Measurements from ENCODE around the gene AHNAK. TPM values are rescaled to one million over a fixed set of nuclear protein-coding genes. Genes with fewer than 3 reads are reported as not detected.

The AHNAK gene
- total RNA-seq, 4 donors from 2014 or later: 227 to 400 (median 288) TPM

DNA sequence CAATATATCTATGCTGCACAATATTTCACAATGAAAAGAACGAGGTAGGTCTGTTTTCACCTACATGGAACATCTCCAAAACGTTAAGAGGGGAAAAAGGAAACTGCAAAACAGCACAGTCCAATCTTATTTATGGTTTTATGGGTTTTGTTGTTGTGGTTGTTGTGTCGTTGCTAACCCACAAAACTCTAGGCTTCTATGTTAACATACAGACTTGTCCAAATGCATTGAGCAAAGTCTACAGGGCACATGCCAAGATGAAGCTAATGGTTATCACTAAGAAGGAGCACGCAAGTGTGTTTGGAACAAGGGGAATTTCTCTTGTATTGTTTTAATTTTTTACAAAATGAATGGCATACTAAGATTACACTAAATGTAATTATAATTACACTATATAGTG lies 48.6 kb downstream of the AHNAK start:
- Histone ChIP-seq H3K4me1 (peaks cover 19 to 29% of the 10 kb centered on the region in 2 donors), H3K36me3 (no peaks in the 10 kb centered on the region), H3K27ac (no peak overlapping the region), H3K9me3 (no peaks in the 10 kb centered on the region), H3K27me3 (no peaks in the 10 kb centered on the region), H3K4me3 (replicated peaks in 1 of 3) (no peak overlapping the region)
- 84 to 85% methylated on average over 4 of the region's 4 CpGs for WGBS, 2 donors
- TF ChIP-seq POLR2A (IDR thresholded peaks at IDR 0.05) (no peak), CTCF (IDR thresholded peaks at IDR 0.05) (no peak)
- no peak for DNase-seq
- intact Hi-C loops (cut with DNase I): no loop called here

DNA sequence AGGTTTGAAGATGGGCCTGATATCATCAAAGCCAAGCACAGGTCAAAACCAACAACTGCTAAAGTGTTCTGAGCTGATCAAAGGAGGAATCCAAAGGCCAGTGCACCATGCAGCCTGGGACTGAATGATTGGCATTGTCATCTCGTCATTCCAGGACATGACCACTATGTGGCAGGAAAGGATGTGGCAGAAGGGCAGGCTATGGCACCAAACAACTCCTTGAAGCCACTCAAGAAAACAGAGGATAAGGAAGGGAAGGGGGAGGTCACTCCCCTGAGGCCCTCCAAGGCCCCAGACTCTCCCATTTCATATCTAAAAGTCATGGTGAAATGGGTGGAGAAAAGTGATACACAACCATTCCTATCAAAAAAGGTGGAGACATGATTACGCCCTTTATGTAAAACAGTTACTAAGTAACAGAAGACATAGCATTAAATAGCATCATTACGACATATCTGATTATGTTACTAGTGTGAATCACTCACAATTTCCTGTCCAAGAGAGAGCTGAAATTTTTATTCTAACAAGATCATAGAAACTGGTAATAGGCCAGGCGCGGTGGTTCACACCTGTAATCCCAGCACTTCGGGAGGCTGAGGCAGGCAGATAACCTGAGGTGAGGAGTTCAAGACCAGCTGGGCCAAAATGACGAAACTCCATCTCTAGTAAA lies 49.3 kb downstream of the AHNAK start:
- Histone ChIP-seq H3K4me3 (replicated peaks in 1 of 3) (no peak overlapping the region), H3K27ac (no peak overlapping the region), H3K9me3 (no peaks in the 10 kb centered on the region), H3K36me3 (no peaks in the 10 kb centered on the region), H3K27me3 (no peaks in the 10 kb centered on the region), H3K4me1 (peaks cover 13 to 23% of the 10 kb centered on the region in 2 donors)
- WGBS, 2 donors: 80 to 82% methylated on average over 7 of the region's 7 CpGs
- intact Hi-C loops (cut with DNase I): no loop called here
- no peak for TF ChIP-seq POLR2A (IDR thresholded peaks at IDR 0.05)
- TF ChIP-seq CTCF (IDR thresholded peaks at IDR 0.05): peak in 4 of 6 experiments; percentile 36 to 48 (median 42)
- DNase-seq: peak in 1 of 2 donors; percentile 21

DNA sequence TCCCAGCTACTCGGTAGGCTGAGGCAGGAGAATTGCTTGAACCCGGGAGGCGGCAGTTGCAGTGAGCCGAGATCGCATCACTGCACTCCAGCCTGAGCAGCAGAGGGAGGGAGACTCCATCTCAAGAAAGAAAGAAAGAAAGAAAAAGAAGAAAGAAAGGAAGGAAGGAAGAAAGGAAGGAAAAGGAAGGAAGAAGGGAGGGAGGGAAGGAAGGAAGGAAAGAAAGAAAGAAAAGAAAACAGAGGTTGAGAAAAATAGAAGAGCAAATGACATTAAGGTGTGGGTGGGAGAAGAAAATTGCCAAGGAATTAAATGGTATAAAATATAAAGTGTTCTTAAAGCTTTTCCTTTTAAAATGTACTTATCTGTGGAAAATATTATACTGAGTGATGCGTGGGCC lies 49.9 kb downstream of the AHNAK start:
- Histone ChIP-seq H3K4me3 (replicated peaks in 1 of 3) (no peak overlapping the region), H3K9me3 (no peaks in the 10 kb centered on the region), H3K27ac (no peak overlapping the region), H3K4me1 (peaks cover 7 to 17% of the 10 kb centered on the region in 2 donors), H3K27me3 (no peaks in the 10 kb centered on the region), H3K36me3 (no peaks in the 10 kb centered on the region)
- 92 to 95% methylated on average over 6 of the region's 6 CpGs for WGBS, 2 donors
- no peak for DNase-seq
- intact Hi-C loops (cut with DNase I): no loop called here
- no peak for TF ChIP-seq POLR2A (IDR thresholded peaks at IDR 0.05)
- TF ChIP-seq CTCF (IDR thresholded peaks at IDR 0.05): no peak

GRCh38 chr11:62494246-62494645 lies 52.4 kb downstream of the AHNAK start:
- Histone ChIP-seq H3K36me3 (no peaks in the 10 kb centered on the region), H3K9me3 (no peaks in the 10 kb centered on the region), H3K27me3 (no peaks in the 10 kb centered on the region), H3K4me1 (no peaks in the 10 kb centered on the region), H3K27ac (no peak overlapping the region), H3K4me3 (replicated peaks in 1 of 3) (no peak overlapping the region)
- 61 to 65% methylated on average over 4 of the region's 4 CpGs for WGBS, 2 donors
- no peak for DNase-seq
- TF ChIP-seq POLR2A (IDR thresholded peaks at IDR 0.05) (no peak), CTCF (IDR thresholded peaks at IDR 0.05) (no peak)
- intact Hi-C loops (cut with DNase I): no loop called here

- 93 to 98% methylated on average over 3 of the region's 3 CpGs for WGBS, 2 donors
- Histone ChIP-seq H3K27ac (no peak overlapping the region), H3K4me3 (replicated peaks in 1 of 3) (no peak overlapping the region), H3K36me3 (no peaks in the 10 kb centered on the region), H3K9me3 (no peaks in the 10 kb centered on the region), H3K4me1 (no peaks in the 10 kb centered on the region), H3K27me3 (no peaks in the 10 kb centered on the region)
- no peak for TF ChIP-seq CTCF (IDR thresholded peaks at IDR 0.05)
- no peak for TF ChIP-seq POLR2A (IDR thresholded peaks at IDR 0.05)
- no peak for DNase-seq
- intact Hi-C loops (cut with DNase I): no loop called here
Observed at GRCh38 chr11:62493801-62494200, 52.8 kb downstream of the AHNAK start.

All from thyroid gland (tissue), 4 donors.